Spleen (tissue), 11 donors: Measurements from ENCODE around the gene CAMTA1. TPM values are rescaled to one million over a fixed set of nuclear protein-coding genes. Genes with fewer than 3 reads are reported as not detected.
"Not testable (repeated sequence)": the region's sequence is repeated elsewhere in the genome, so short reads cannot be mapped to it uniquely, and the experiment has no call there.

ENCODE experiments used
- DNase-seq: peaks from one replicate; pipeline ENCODE4 v3.0.0-alpha.2; 2020
- H3K27ac ChIP-seq, 8 donors: fragments of 200-600 bp; sonication (generic) in 7 of 8; 1 replicate in 4 of 8; 2 replicates in 4 of 8; pipeline versions ENCODE4 v1.5.0 to v1.8.0; 2016 to 2021; ENCODE audit warnings: inconsistent platforms in 4 of 8, mild to moderate bottlenecking in 4 of 8, moderate library complexity in 1 of 8
- H3K27me3 ChIP-seq, 7 donors: fragments of 200-600 bp; sonication (generic) in 6 of 7; replicated peaks in 1 of 7; 1 replicate in 4 of 7; 2 replicates in 3 of 7; pipeline versions ENCODE4 v1.5.0 to v1.8.0; 2016 to 2021; ENCODE audit warnings: inconsistent platforms in 3 of 7, mild to moderate bottlenecking in 1 of 7
- H3K36me3 ChIP-seq, 6 donors: fragments of 200-600 bp; sonication (generic) in 5 of 6; 1 replicate in 4 of 6; 2 replicates in 2 of 6; pipeline versions ENCODE4 v1.5.0 to v1.8.0; 2016 to 2021; ENCODE audit warnings: inconsistent platforms in 2 of 6
- H3K4me1 ChIP-seq, 6 donors: fragments of 200-600 bp; sonication (generic) in 5 of 6; 1 replicate in 3 of 6; 2 replicates in 3 of 6; pipeline versions ENCODE4 v1.5.0 to v1.8.0; 2016 to 2021; ENCODE audit warnings: inconsistent platforms in 3 of 6
- H3K4me3 ChIP-seq, 8 donors: fragments of 200-600 bp; sonication (generic) in 7 of 8; 1 replicate in 4 of 8; 2 replicates in 4 of 8; pipeline versions ENCODE4 v1.5.0 to v1.8.0; 2016 to 2021; ENCODE audit warnings: inconsistent platforms in 4 of 8, mild to moderate bottlenecking in 4 of 8, moderate library complexity in 2 of 8
- H3K9me3 ChIP-seq, 8 donors: fragments of 200-600 bp; sonication (generic) in 7 of 8; 1 replicate in 4 of 8; 2 replicates in 4 of 8; pipeline versions ENCODE4 v1.5.0 to v1.8.0; 2016 to 2021; ENCODE audit warnings: inconsistent platforms in 4 of 8
- POLR2A ChIP-seq, 3 donors: fragments of 450-650 bp; IDR thresholded peaks; one replicate each; pipeline ENCODE4 v1.5.1; 2017; ENCODE audit warnings: antibody characterized with exemption in 3 of 3, mild to moderate bottlenecking in 1 of 3
- POLR2AphosphoS5 ChIP-seq, 3 donors: sonication (generic); formaldehyde crosslinking; IDR thresholded peaks; one replicate each; pipeline ENCODE4 v1.5.1; 2017; ENCODE audit warnings: antibody characterized with exemption in 3 of 3
- WGBS, 5 donors: extraction: QIAGEN DNeasy Blood & Tissue Kit in 3 of 5; methylation state at CpG; one replicate each; pipeline versions ENCODE4 v1.1.5 to v1.1.7; 2013 to 2018; 5-methylcytosine and 5-hydroxymethylcytosine counted together
- intact Hi-C: fragments of 100-400 bp; cut with DNase I; formaldehyde crosslinking; loops from one replicate; pipeline ENCODE4 v1.15.0; 2023; ENCODE audit warnings: low total_unique reads
- polyA plus RNA-seq, 3 donors: library from polyadenylated mRNA; stranded (reverse); fragments of 200-250 nt; gene quantifications; one replicate each; pipeline ENCODE4 v1.2.1, GENCODE V29; 2013
- total RNA-seq, 7 donors: library from RNA; depleted of rRNA in 3 of 7; stranded (reverse); fragments of >200 nt in 3 of 7; fragmentation: NEBNext Ultra II Directional in 4 of 7; extraction: Animal tissue kit (Norgen Biotek cat#: 25700) in 4 of 7; gene quantifications; one replicate each; pipeline versions ENCODE4 v1.1.0 to v1.2.1, GENCODE V29; 2016 to 2021
- TF ChIP-seq, protein P1 (sequence below), 11 experiments: fragments of 200-600 bp in 7 of 11; fragments of 450-650 bp in 4 of 11; sonication (generic) in 4 of 11; IDR thresholded peaks in 8 of 11; conservative IDR thresholded peaks in 3 of 11; 1 replicate in 7 of 11; 2 replicates in 4 of 11; pipeline versions ENCODE4 v1.4.0 to v1.8.0; 2016 to 2021; ENCODE audit warnings: antibody characterized with exemption in 11 of 11, inconsistent platforms in 4 of 11, mild to moderate bottlenecking in 1 of 11
- donor health status: healthy with polysubstance abuse.
- donor health status: DM: no; HTN: no; CAD: no; lungs with moderate emphysema.
- donor health status: DM: no; HTN: no; CAD: no.
- donor health status: Bipolar disorder and iron deficiency.
- donor health status: healthy.
- donor health status: DM: no; HTN: no; CAD: no.
- donor health status: DM: yes; HTN: yes; CAD: no.

The CAMTA1 gene
- total and polyA plus RNA-seq, 10 donors, result 53.0 to 106 (median 77.3) TPM

DNA sequence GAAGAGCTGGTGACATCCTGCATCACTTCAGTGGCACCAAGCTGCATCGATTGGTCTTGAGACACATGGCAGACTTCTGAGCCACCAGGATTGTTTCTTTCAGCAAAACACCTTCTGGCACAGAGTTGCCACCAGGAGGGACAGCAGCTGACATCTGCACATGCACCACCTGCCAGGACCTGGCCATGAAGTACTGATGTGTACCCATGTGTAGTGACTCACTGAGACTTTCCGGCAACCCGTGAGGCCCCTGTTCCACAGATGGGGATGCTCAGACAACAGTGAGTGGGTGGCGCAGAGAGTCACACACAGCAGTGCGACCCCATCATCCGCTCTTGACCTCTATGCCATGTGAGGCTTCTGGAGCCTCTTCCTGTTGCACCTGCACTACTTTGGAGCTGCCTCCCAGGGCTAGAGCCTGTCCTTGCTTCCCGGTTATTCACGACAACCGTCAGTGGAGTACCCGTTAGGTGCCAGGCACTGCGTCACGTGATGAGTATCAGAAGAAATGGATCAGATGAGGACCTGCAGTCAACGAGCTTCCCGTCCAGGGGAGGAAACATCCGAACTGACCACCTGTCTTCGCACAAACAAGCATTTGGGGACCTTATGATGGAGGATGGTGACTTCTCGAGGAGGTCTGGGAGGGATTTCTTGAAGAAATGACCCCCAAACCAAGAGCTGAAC is 905.4 kb downstream of the CAMTA1 start:
- WGBS, 5 donors, result 86 to 93% (median 89%) methylated on average over 14 to 17 of the region's 17 CpGs
- H3K27me3 ChIP-seq, result peaks cover 0 to 12% (median 0%) of the 10 kb centered on the region in 7 donors
- DNase-seq, result peak; percentile 44
- H3K4me1 ChIP-seq, result no peaks in the 10 kb centered on the region
- H3K9me3 ChIP-seq, result peaks cover 0 to 24% (median 12%) of the 10 kb centered on the region in 8 donors
- intact Hi-C loops, result no loop called here
- TF ChIP-seq, protein P1, sequence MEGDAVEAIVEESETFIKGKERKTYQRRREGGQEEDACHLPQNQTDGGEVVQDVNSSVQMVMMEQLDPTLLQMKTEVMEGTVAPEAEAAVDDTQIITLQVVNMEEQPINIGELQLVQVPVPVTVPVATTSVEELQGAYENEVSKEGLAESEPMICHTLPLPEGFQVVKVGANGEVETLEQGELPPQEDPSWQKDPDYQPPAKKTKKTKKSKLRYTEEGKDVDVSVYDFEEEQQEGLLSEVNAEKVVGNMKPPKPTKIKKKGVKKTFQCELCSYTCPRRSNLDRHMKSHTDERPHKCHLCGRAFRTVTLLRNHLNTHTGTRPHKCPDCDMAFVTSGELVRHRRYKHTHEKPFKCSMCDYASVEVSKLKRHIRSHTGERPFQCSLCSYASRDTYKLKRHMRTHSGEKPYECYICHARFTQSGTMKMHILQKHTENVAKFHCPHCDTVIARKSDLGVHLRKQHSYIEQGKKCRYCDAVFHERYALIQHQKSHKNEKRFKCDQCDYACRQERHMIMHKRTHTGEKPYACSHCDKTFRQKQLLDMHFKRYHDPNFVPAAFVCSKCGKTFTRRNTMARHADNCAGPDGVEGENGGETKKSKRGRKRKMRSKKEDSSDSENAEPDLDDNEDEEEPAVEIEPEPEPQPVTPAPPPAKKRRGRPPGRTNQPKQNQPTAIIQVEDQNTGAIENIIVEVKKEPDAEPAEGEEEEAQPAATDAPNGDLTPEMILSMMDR (IDR thresholded peaks at IDR 0.05 in 8 of 11, conservative IDR thresholded peaks at IDR 0.05 in 3 of 11), result no peak
- TF ChIP-seq POLR2AphosphoS5 (IDR thresholded peaks at IDR 0.05), result no peak
- TF ChIP-seq POLR2A (IDR thresholded peaks at IDR 0.05), result no peak
- H3K36me3 ChIP-seq, result no peaks in the 10 kb centered on the region
- no peak overlapping the region for H3K27ac ChIP-seq
- no peak overlapping the region for H3K4me3 ChIP-seq

DNA sequence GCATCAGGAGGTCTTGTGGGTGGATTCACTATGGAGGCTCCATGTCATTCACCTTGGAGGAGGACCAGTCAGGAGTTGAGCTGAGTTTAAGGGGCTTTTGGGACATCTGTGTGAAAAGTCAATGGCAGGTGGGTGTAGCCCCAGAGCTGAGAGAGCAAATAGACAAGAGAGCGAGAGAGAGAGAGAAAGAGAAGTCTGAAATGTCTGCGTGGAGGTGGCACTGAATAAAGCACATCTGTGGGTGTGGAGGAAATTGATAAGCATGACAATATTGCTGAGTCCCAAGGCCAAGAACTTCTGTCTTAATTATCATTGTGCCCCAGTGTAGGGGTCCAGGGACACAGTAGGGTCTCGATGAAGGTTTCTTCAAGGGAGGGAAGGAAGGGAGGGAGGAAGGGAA is 906.3 kb downstream of the CAMTA1 start:
- Histone ChIP-seq H3K27me3 (peaks cover 0 to 12% (median 0%) of the 10 kb centered on the region in 7 donors), H3K4me3 (no peak overlapping the region), H3K9me3 (peaks cover 0 to 24% (median 12%) of the 10 kb centered on the region in 8 donors), H3K4me1 (no peaks in the 10 kb centered on the region), H3K36me3 (no peaks in the 10 kb centered on the region), H3K27ac (no peak overlapping the region)
- intact Hi-C loops, result no loop called here
- WGBS, 5 donors, result 56 to 72% (median 63%) methylated on average over 3 of the region's 3 CpGs
- no peak for DNase-seq
- TF ChIP-seq, protein P1 (IDR thresholded peaks at IDR 0.05 in 8 of 11, conservative IDR thresholded peaks at IDR 0.05 in 3 of 11), result no peak
- TF ChIP-seq POLR2AphosphoS5 (IDR thresholded peaks at IDR 0.05) (no peak), POLR2A (IDR thresholded peaks at IDR 0.05) (no peak)

DNA sequence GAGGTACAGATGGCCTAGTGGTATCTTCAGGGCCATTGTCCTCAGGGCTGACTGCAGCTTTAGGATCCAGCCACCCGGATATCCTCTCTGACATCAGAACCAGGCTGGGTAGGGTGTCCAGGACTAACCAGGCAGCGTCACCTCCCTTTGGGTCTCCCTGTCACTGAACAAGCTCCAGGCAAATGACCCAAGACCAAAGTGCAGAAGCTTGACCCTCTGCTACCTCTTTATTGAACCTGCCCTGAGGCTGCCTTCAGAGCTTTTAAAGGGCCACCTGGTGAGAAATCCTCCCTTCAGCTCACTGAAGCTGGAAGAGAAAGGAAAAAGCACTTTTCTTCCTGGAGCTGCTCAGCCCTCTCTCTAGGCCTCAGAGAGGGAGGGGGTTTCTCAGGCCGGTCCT is 906.8 kb downstream of the CAMTA1 start:
- no peaks in the 10 kb centered on the region for H3K36me3 ChIP-seq
- intact Hi-C loops, result no loop called here
- 79 to 88% (median 80%) methylated on average over 3 of the region's 3 CpGs for WGBS, 5 donors
- peak; percentile 41 for DNase-seq
- peaks cover 0 to 24% (median 12%) of the 10 kb centered on the region in 8 donors for H3K9me3 ChIP-seq
- H3K27ac ChIP-seq, result no peak overlapping the region
- peaks cover 0 to 12% (median 0%) of the 10 kb centered on the region in 7 donors for H3K27me3 ChIP-seq
- H3K4me3 ChIP-seq, result no peak overlapping the region
- no peaks in the 10 kb centered on the region for H3K4me1 ChIP-seq
- no peak for TF ChIP-seq POLR2AphosphoS5 (IDR thresholded peaks at IDR 0.05)
- TF ChIP-seq, protein P1 (IDR thresholded peaks at IDR 0.05 in 8 of 11, conservative IDR thresholded peaks at IDR 0.05 in 3 of 11), result no peak
- no peak for TF ChIP-seq POLR2A (IDR thresholded peaks at IDR 0.05)

DNA sequence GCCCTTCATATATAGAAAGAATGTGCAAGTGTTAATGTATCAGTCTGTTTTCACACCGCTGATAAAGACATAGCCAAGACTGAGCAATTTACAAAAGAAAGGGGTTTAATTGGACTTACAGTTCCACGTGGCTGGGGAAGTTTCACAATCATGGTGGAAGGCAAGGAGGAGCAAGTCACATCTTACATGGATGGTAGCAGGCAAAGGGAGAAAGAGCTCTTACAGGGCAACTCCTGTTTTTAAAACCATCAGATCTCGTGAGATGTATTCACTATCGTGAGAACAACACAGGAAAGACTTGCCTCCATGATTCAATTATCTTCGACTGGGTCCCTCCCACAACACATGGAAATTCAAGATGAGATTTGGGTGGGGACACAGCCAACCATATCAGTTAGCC is 907.8 kb downstream of the CAMTA1 start:
- intact Hi-C loops, H3K27ac ChIP-seq, H3K4me1 ChIP-seq, H3K36me3 ChIP-seq, H3K4me3 ChIP-seq, DNase-seq: not testable (repeated sequence)
- Histone ChIP-seq H3K27me3 (peaks cover 0 to 12% (median 0%) of the 10 kb centered on the region in 7 donors), H3K9me3 (peaks cover 0 to 24% (median 12%) of the 10 kb centered on the region in 8 donors)
- WGBS, 5 donors, result 72 to 89% (median 76%) methylated on average over 5 of the region's 5 CpGs
